IMR-90 (cell line): Measurements from ENCODE around the gene LRRK2. TPM values are rescaled to one million over a fixed set of nuclear protein-coding genes. Genes with fewer than 3 reads are reported as not detected.

ENCODE experiments used
- ATAC-seq: fragments of 200-7000 bp; cut with Tn5 transposase; 2 replicates; pipeline ENCODE4 v1.9.1; 2020; ENCODE audit warnings: low read depth, mild to moderate bottlenecking, moderate library complexity
- BruUV-seq: library from RNA; stranded (reverse); fragments of 400-500 nt; replicated peaks from 2 replicates; lab custom pipeline; 2021; lab: Mats Ljungman, UMichigan
- CTCF ChIA-PET: fragments of 300-600 bp; formaldehyde crosslinking; extraction: SDS; loops from one replicate; lab custom pipeline; 2021; ENCODE audit warnings: antibody characterized with exemption; lab: Yijun Ruan, JAX
- POLR2A ChIA-PET: fragments of 300-600 bp; sonication (Branson Sonifier 250); formaldehyde crosslinking; loops from one replicate; lab custom pipeline; 2022; ENCODE audit warnings: antibody characterized with exemption; ENCODE audit not compliant: unreplicated experiment; lab: Charles Lee
- DNase-seq: peaks from one replicate; pipeline ENCODE4 v3.0.0; 2013
- H2AFZ ChIP-seq: replicated peaks from 2 replicates; pipeline ENCODE3; 2013; ENCODE audit warnings: low read length, mild to moderate bottlenecking; ENCODE audit not compliant: poor library complexity
- H2AK5ac ChIP-seq: 2 replicates; pipeline ENCODE4 v1.6.1; 2013; ENCODE audit warnings: low read depth, low read length, inconsistent platforms
- H2AK9ac ChIP-seq: replicated peaks from 2 replicates; pipeline ENCODE3; 2013; ENCODE audit warnings: mild to moderate bottlenecking, low read depth, low read length, moderate library complexity; ENCODE audit not compliant: poor library complexity
- H2BK120ac ChIP-seq: 2 replicates; pipeline ENCODE4 v1.6.1; 2013; ENCODE audit warnings: low read depth, low read length, inconsistent platforms
- H2BK15ac ChIP-seq: 3 replicates; pipeline ENCODE4 v1.6.1; 2013; ENCODE audit warnings: low read depth, low read length, inconsistent platforms
- H2BK20ac ChIP-seq: 2 replicates; pipeline ENCODE4 v1.6.1; 2013; ENCODE audit warnings: low read depth, mild to moderate bottlenecking, inconsistent platforms, low read length, moderate library complexity
- H2BK5ac ChIP-seq: 2 replicates; pipeline ENCODE4 v1.6.1; 2013; ENCODE audit warnings: mild to moderate bottlenecking, low read depth, low read length, inconsistent platforms; ENCODE audit not compliant: poor library complexity, severe bottlenecking
- H3K14ac ChIP-seq: replicated peaks from 2 replicates; pipeline ENCODE4 v1.6.1; 2013; ENCODE audit warnings: low read depth, low read length, inconsistent platforms
- H3K18ac ChIP-seq: 2 replicates; pipeline ENCODE4 v1.6.1; 2013; ENCODE audit warnings: low read depth, low read length, control low read depth
- H3K23ac ChIP-seq: 2 replicates; pipeline ENCODE4 v1.6.1; 2013; ENCODE audit warnings: low read depth, low read length, inconsistent platforms
- H3K27ac ChIP-seq: 2 replicates; pipeline ENCODE4 v1.5.1; 2013; ENCODE audit warnings: mild to moderate bottlenecking, control low read depth, low read length; ENCODE audit not compliant: insufficient read depth
- H3K27me3 ChIP-seq: 2 replicates; pipeline ENCODE4 v1.6.1; 2013; ENCODE audit warnings: low read length; ENCODE audit not compliant: control insufficient read depth, insufficient read depth
- H3K36me3 ChIP-seq: 2 replicates; pipeline ENCODE4 v1.6.1; 2013; ENCODE audit warnings: low read length, mixed read lengths; ENCODE audit not compliant: control insufficient read depth, insufficient read depth
- H3K4ac ChIP-seq: 2 replicates; pipeline ENCODE4 v1.6.1; 2013; ENCODE audit warnings: low read depth, low read length, inconsistent platforms
- H3K4me1 ChIP-seq: 2 replicates; pipeline ENCODE4 v1.6.1; 2013; ENCODE audit warnings: low read length, mixed read lengths; ENCODE audit not compliant: control insufficient read depth, insufficient read depth
- H3K4me2 ChIP-seq: 2 replicates; pipeline ENCODE4 v1.6.1; 2013; ENCODE audit warnings: low read depth, mild to moderate bottlenecking, control low read depth, low read length, moderate library complexity
- H3K4me3 ChIP-seq: 2 replicates; pipeline ENCODE4 v1.5.1; 2013; ENCODE audit warnings: low read depth, mild to moderate bottlenecking, control low read depth, low read length, moderate library complexity; ENCODE audit not compliant: insufficient read depth
- H3K56ac ChIP-seq: 2 replicates; pipeline ENCODE4 v1.6.1; 2013; ENCODE audit warnings: low read length, inconsistent platforms; ENCODE audit not compliant: insufficient read depth; ENCODE audit errors: extremely low read depth
- H3K79me1 ChIP-seq, 2 experiments: 2 replicates each; pipeline ENCODE4 v1.6.1; 2013; ENCODE audit warnings: low read length in 2 of 2, inconsistent platforms in 1 of 2, low read depth in 1 of 2
- H3K9ac ChIP-seq: 2 replicates; pipeline ENCODE4 v1.6.1; 2013; ENCODE audit warnings: low read depth, low read length, control low read depth
- H3K9me1 ChIP-seq: 2 replicates; pipeline ENCODE4 v1.6.1; 2013; ENCODE audit warnings: low read length, inconsistent platforms; ENCODE audit not compliant: insufficient read depth
- H3K9me3 ChIP-seq: 2 replicates; pipeline ENCODE4 v1.6.1; 2013; ENCODE audit warnings: low read length; ENCODE audit not compliant: control insufficient read depth, insufficient read depth
- H4K20me1 ChIP-seq: 2 replicates; pipeline ENCODE4 v1.6.1; 2013; ENCODE audit warnings: low read length, inconsistent platforms; ENCODE audit not compliant: insufficient read depth
- H4K5ac ChIP-seq: 2 replicates; pipeline ENCODE4 v1.6.1; 2013; ENCODE audit warnings: mild to moderate bottlenecking, low read depth, low read length, control low read depth
- H4K8ac ChIP-seq, 2 experiments: 2 replicates each; pipeline ENCODE4 v1.6.1; 2013; ENCODE audit warnings: low read depth in 2 of 2, low read length in 2 of 2, control low read depth in 1 of 2, inconsistent platforms in 1 of 2
- H4K91ac ChIP-seq: 2 replicates; pipeline ENCODE4 v1.6.1; 2013; ENCODE audit warnings: low read depth, low read length, inconsistent platforms; ENCODE audit not compliant: insufficient read depth
- BHLHE40 ChIP-seq: fragments of 150-350 bp; IDR thresholded peaks from 2 replicates; pipeline ENCODE4 v1.6.1; 2016; ENCODE audit warnings: mild to moderate bottlenecking, low read depth, low read length
- CEBPB ChIP-seq: IDR thresholded peaks from 2 replicates; pipeline ENCODE4 v1.6.1; 2012; ENCODE audit warnings: low read depth, low read length, improper control_type of control experiment
- CHD1 ChIP-seq: IDR thresholded peaks from 2 replicates; pipeline ENCODE4 v1.6.1; 2012; ENCODE audit warnings: low read depth, low read length, improper control_type of control experiment
- FOS ChIP-seq: fragments of 150-350 bp; IDR thresholded peaks from 2 replicates; pipeline ENCODE4 v1.6.1; 2016; ENCODE audit warnings: low read depth, low read length
- MAFK ChIP-seq: IDR thresholded peaks from 2 replicates; pipeline ENCODE4 v1.6.1; 2012; ENCODE audit warnings: low read depth, low read length, improper control_type of control experiment
- MAZ ChIP-seq: IDR thresholded peaks from 2 replicates; pipeline ENCODE4 v1.6.1; 2012; ENCODE audit warnings: low read depth, mild to moderate bottlenecking, low read length, improper control_type of control experiment, moderate library complexity, borderline replicate concordance
- MXI1 ChIP-seq: IDR thresholded peaks from 2 replicates; pipeline ENCODE4 v1.6.1; 2012; ENCODE audit warnings: low read depth, mild to moderate bottlenecking, low read length, moderate library complexity, borderline replicate concordance
- NFE2L2 ChIP-seq: fragments of 150-350 bp; IDR thresholded peaks from 2 replicates; pipeline ENCODE4 v1.6.1; 2016; ENCODE audit warnings: low read depth, mild to moderate bottlenecking, low read length
- POLR2A ChIP-seq: IDR thresholded peaks from 2 replicates; pipeline ENCODE4 v1.6.1; 2012; ENCODE audit warnings: mild to moderate bottlenecking, low read depth, low read length
- RAD21 ChIP-seq: IDR thresholded peaks from 2 replicates; pipeline ENCODE4 v1.6.1; 2012; ENCODE audit warnings: low read length, improper control_type of control experiment
- RCOR1 ChIP-seq: IDR thresholded peaks from 2 replicates; pipeline ENCODE4 v1.6.1; 2012; ENCODE audit warnings: mild to moderate bottlenecking, low read length, improper control_type of control experiment; ENCODE audit not compliant: insufficient replicate concordance
- RFX5 ChIP-seq: IDR thresholded peaks from 2 replicates; pipeline ENCODE4 v1.8.0; 2012; ENCODE audit warnings: low read depth, mild to moderate bottlenecking, low read length, moderate library complexity
- SMC3 ChIP-seq: fragments of 150-350 bp; IDR thresholded peaks from 2 replicates; pipeline ENCODE4 v1.6.1; 2016; ENCODE audit warnings: low read depth, mild to moderate bottlenecking, antibody characterized with exemption, low read length, moderate library complexity
- WGBS, 2 experiments: methylation state at CpG; one replicate each; pipeline versions ENCODE4 v1.1.5 to v1.1.7; 2013; ENCODE audit warnings: missing lambda C conversion rate in 2 of 2; ENCODE audit not compliant: insufficient read length in 1 of 2; ENCODE audit errors: extremely low coverage in 2 of 2; 5-methylcytosine and 5-hydroxymethylcytosine counted together
- dilution Hi-C: fragments of 300-500 bp; cut with HindIII; formaldehyde crosslinking; loops from one replicate; pipeline ENCODE4 v1.14.3; 2018; ENCODE audit warnings: low sequenced_read_pairs; ENCODE audit not compliant: unreplicated experiment
- in situ Hi-C: fragments of 300-500 bp; cut with MboI; formaldehyde crosslinking; loops from 3 replicates; pipeline ENCODE4 v1.14.3; 2019; ENCODE audit warnings: low sequenced_read_pairs, inconsistent platforms, mixed read lengths
- intact Hi-C: fragments of 100-400 bp; cut with micrococcal nuclease; formaldehyde crosslinking; loops from 2 replicates; pipeline ENCODE4 v1.10.0; 2022
- polyA plus RNA-seq, 3 experiments: library from polyadenylated mRNA; depleted of rRNA; stranded (reverse); fragments of >200 nt; gene quantifications; 2 replicates each; pipeline ENCODE4 v1.2.3, GENCODE V29; 2012; ENCODE audit warnings: low replicate concordance in 1 of 3
- total RNA-seq: library from RNA; depleted of rRNA; stranded (reverse); fragments of >200 nt; gene quantifications from 2 replicates; pipeline ENCODE4 v1.2.3, GENCODE V29; 2012
- TF ChIP-seq, protein P1 (sequence below): conservative IDR thresholded peaks from 2 replicates; pipeline ENCODE4 v1.5.1; 2012; ENCODE audit warnings: mild to moderate bottlenecking, low read depth, low read length, improper control_type of control experiment
- TF ChIP-seq, protein P2 (sequence below): fragments of 150-350 bp; IDR thresholded peaks from 2 replicates; pipeline ENCODE4 v1.6.1; 2016; ENCODE audit warnings: low read depth, mild to moderate bottlenecking, low read length, moderate library complexity, borderline replicate concordance

Gene LRRK2
- total and polyA plus RNA-seq, 2 of the 4 experiments (the other 2 are of a cell fraction): 0.17 to 0.54 TPM

DNA sequence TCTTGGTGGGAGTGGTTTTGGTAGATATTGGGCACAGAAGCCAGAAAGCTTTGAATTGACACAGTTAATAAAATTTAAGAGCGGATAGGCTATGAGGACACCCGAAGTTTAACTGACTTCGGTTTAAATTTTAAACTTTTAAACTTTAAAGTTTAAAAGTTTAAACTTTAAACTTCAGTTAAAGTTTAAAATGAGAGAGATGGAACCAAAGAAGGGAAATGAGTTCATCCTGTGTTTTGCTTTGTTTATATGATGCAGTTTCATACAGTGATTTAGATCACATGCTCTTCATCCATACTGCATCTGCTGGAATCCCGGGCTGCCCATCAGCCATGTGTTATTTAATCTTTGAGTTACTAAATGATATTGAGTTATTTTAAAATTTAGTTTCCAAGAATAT is 27.2 kb upstream of the LRRK2 start:
- no TSS peak for BruUV-seq

More for the DNA sequence above, 27.2 kb upstream of the LRRK2 start:
- Histone ChIP-seq H2AFZ (no peak overlapping the region), H4K91ac (no peak overlapping the region), H3K27me3 (no peaks in the 10 kb centered on the region), H3K4ac (no peak overlapping the region), H3K18ac (no peak overlapping the region), H3K79me1 (no peaks in the 10 kb centered on the region), H3K14ac (no peak overlapping the region), H3K56ac (no peak overlapping the region), H2BK20ac (no peak overlapping the region), H3K9me3 (no peaks in the 10 kb centered on the region), H4K8ac (no peak overlapping the region), H2AK9ac (no peak overlapping the region), H2BK15ac (no peak overlapping the region), H4K5ac (no peak overlapping the region), H3K4me1 (no peaks in the 10 kb centered on the region), H3K27ac (no peak overlapping the region), H2BK120ac (no peak overlapping the region), H2AK5ac (no peak overlapping the region), H3K9me1 (no peaks in the 10 kb centered on the region), H3K4me2 (no peak overlapping the region), H3K23ac (no peak overlapping the region), H4K20me1 (no peaks in the 10 kb centered on the region), H2BK5ac (no peak overlapping the region), H3K36me3 (no peaks in the 10 kb centered on the region), H3K9ac (no peak overlapping the region), H3K4me3 (no peak overlapping the region)
- ATAC-seq (no peak), DNase-seq (no peak)
- dilution Hi-C loops (no loop called here), intact Hi-C loops (no loop called here), in situ Hi-C loops (no loop called here)
- POLR2A ChIA-PET: no interaction called here
- no CpG with 5 or more reads among the region's 4 CpGs for WGBS, 2 experiments
- TF ChIP-seq RFX5 (no peak), CHD1 (no peak), MAFK (no peak), RCOR1 (no peak), POLR2A (no peak), MXI1 (no peak), FOS (no peak), SMC3 (no peak), BHLHE40 (no peak), NFE2L2 (no peak), CEBPB (no peak), RAD21 (no peak), MAZ (no peak)
- TF ChIP-seq, protein P1, sequence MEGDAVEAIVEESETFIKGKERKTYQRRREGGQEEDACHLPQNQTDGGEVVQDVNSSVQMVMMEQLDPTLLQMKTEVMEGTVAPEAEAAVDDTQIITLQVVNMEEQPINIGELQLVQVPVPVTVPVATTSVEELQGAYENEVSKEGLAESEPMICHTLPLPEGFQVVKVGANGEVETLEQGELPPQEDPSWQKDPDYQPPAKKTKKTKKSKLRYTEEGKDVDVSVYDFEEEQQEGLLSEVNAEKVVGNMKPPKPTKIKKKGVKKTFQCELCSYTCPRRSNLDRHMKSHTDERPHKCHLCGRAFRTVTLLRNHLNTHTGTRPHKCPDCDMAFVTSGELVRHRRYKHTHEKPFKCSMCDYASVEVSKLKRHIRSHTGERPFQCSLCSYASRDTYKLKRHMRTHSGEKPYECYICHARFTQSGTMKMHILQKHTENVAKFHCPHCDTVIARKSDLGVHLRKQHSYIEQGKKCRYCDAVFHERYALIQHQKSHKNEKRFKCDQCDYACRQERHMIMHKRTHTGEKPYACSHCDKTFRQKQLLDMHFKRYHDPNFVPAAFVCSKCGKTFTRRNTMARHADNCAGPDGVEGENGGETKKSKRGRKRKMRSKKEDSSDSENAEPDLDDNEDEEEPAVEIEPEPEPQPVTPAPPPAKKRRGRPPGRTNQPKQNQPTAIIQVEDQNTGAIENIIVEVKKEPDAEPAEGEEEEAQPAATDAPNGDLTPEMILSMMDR: no peak
- TF ChIP-seq, protein P2, sequence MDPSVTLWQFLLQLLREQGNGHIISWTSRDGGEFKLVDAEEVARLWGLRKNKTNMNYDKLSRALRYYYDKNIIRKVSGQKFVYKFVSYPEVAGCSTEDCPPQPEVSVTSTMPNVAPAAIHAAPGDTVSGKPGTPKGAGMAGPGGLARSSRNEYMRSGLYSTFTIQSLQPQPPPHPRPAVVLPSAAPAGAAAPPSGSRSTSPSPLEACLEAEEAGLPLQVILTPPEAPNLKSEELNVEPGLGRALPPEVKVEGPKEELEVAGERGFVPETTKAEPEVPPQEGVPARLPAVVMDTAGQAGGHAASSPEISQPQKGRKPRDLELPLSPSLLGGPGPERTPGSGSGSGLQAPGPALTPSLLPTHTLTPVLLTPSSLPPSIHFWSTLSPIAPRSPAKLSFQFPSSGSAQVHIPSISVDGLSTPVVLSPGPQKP: no peak
- CTCF ChIA-PET: no interaction called here
